Fibroblast of pulmonary artery (primary cell): ENCODE data around the gene PIP5KL1.

Experiments
- DNase-seq: peaks from one replicate; pipeline ENCODE4 v3.0.0-alpha.2; 2010; ENCODE audit warnings: low read depth
- H3K4me3 ChIP-seq: replicated peaks from 2 replicates; pipeline ENCODE4 v1.5.1; 2011; ENCODE audit warnings: low read depth, mild to moderate bottlenecking, control low read depth, low read length, moderate library complexity
- CTCF ChIP-seq: IDR thresholded peaks from 2 replicates; pipeline ENCODE4 v1.5.1; 2011; ENCODE audit warnings: mild to moderate bottlenecking, control low read depth, low read length, inconsistent platforms; ENCODE audit errors: missing control alignments

PIP5KL1 gene

DNA sequence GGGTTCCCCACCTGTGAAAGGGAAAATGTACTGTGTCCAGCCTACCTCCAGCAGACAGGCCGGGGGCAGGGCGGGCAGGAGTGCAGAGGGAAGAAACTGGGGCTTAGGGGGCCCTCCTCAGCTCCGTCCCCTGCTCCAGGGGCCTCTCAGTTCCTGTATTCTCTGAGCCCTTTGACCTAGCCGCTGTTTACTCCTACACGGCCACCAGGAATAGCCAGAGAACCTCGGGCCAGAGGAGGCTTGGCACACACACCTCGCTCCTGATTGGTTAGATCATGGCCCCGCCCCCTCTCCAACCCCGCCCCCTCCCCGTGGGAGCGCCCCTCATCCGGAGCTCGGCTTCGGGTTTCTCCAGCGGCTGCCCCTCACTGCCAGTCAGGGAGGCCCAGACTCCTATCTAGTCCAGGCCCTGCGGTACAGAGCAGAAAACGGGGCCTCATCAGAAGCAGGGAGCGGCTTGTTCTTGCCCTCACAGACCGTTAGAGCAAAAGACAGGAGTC is 33.3 kb downstream of the PIP5KL1 start:
- peak overlapping the region; percentile 90 for H3K4me3 ChIP-seq
- DNase-seq, result peak; percentile 89
- no peak for TF ChIP-seq CTCF

- no peak for DNase-seq
- H3K4me3 ChIP-seq, result peak overlapping the region; percentile 45
- TF ChIP-seq CTCF, result no peak
These were observed 34.0 kb downstream of the PIP5KL1 start for GRCh38 chr9:127896395-127897192.

GRCh38 chr9:127895811-127896210 is 34.8 kb downstream of the PIP5KL1 start:
- H3K4me3 ChIP-seq, result no peak overlapping the region
- TF ChIP-seq CTCF, result no peak
- DNase-seq, result no peak

- no peak for TF ChIP-seq CTCF
- H3K4me3 ChIP-seq, result no peak overlapping the region
- no peak for DNase-seq
These were observed 37.2 kb downstream of the PIP5KL1 start for GRCh38 chr9:127893392-127893791.

DNA sequence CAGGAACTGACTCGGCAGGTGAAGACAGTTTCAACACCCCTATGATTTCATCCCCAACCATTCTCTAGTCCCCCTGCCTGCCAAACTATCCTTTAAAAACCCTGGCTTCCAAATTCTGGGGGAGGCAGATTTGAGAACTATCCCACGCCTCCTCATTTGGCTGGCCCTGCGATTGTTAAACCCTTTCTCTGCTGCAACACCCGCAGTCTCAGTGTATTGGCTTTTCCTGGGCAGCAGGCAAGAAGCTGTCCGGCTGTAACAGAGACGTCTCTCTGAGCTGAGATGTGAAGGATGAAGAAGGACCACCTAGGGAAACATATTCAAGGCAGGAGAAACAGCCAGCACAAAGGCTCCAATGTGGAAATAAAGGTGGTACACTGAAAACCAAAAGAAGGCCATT is 37.7 kb downstream of the PIP5KL1 start:
- no peak for TF ChIP-seq CTCF
- H3K4me3 ChIP-seq, result no peak overlapping the region
- no peak for DNase-seq

DNA sequence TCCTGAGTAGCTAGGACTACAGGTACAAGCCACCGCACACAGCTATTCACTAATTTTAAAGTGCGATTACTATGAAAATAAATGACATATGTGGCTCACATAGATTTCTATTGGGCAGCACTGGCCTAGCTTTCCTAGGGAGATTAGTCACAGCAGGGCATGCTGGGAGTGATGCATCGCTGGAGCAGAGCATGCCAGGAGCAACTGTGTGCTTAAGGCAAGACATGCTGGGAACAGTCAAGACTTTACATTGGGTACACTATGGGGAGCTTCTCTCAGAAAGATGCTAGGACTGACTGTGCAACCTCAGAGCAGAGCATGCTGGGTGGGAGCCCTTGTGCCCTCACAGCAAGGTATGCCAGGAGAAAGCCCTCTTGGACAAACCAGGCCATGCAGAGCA is 40.5 kb downstream of the PIP5KL1 start:
- no peak for DNase-seq
- TF ChIP-seq CTCF, result no peak
- H3K4me3 ChIP-seq, result no peak overlapping the region

DNA sequence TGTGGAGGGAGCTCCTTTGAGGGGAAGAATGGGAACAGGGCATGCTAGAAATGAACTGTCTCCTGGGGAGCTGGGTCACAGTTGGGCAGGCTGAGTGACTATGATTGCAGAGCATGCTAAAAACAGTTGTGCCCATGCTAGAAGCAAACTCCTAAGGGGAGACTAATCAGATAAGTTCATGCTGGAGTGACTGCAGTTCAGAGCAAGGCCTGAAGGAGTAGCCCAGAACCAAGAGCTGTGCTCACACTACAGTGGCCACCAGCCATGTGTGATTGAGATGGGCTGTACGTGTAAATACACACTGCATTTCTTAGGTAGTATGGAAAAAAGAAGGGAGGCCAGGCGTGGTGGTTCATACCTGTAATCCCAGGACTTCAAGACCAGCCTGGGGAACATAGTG is 42.8 kb downstream of the PIP5KL1 start:
- peak; percentile 22 for TF ChIP-seq CTCF
- no peak for DNase-seq
- no peak overlapping the region for H3K4me3 ChIP-seq
